GM21447 (cell line): ENCODE results near the gene PGBD5.

ENCODE experiments used
- ATAC-seq: cut with Tn5 transposase; IDR thresholded peaks from one replicate; pipeline ENCODE4 v1.9.1; 2021; ENCODE audit not compliant: unreplicated experiment

The PGBD5 gene

DNA sequence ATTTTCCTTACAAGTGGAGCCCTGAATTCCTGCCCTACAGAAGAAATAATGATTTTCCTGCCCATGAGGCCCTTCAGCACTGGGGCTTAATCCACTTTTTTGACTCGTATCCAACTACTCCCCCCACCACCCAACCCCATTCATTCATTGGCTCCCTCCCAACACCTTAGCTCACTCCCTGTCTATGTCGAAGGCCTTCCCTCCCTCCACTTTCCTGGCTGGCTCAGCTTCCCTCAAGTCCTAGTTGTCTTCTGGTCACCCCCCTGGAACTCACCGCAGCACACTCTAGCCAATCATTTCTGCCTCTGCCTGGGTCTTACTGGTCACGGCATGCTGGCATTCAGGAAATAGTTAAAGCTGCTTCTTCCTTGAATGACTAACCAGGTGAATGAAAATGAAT, 118.9 kb downstream of the PGBD5 start:
- no peak for ATAC-seq

DNA sequence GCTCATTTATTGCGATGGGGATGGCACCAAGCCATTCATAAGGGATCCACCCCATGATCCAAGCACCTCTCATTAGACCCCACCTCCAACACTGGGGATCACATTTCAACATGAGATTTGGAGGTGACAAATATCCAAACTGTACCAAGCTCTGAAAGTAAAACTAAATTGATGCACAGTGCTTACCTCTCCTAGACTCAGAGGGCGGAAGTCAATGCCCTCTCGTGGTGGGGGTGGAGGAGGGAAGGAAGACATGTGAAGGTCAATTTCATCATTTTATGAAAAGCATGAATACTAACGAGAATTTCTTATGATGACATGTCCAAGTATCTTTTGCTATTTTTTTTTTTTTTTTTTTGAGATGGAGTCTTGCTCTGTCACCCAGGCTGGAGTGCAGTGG, 120.0 kb downstream of the PGBD5 start:
- ATAC-seq = no peak

DNA sequence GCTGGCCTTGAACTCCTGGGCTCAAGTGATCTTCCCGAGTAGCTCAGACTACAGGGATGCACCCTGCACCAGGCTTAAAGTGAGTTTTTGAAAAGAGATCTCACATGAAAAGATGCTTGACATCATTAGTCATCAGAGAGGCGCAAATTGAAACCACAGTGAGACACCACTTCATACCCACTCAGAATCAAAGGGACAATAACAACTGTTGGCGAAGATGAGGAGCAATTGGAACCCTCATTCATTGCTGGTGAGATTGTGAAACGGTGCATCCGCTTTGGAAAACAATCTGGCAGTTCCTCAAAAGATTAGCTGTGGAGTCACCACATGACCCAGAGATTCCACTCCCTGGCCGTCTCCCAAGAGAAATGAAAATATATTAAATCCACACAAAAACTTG, 122.3 kb downstream of the PGBD5 start:
- ATAC-seq = no peak

DNA sequence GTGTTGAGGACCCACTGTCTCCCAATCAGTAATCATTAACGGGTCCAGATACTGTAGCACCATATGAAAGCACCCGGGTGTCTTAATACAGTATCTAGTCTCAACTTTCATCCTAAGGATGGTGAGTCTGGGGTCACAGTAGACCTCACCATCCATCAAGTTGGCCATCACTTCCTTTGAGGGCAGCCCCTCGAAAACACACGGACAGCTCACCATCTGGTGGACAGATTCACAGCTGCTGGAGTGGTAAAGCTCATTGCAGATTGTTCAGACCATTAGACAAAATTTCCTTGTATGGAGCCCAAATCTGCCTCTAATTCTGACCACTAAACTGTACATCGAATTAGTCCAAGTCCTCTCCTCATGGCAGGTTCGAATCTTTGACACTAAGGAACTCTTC, 123.1 kb downstream of the PGBD5 start:
- no peak for ATAC-seq

DNA sequence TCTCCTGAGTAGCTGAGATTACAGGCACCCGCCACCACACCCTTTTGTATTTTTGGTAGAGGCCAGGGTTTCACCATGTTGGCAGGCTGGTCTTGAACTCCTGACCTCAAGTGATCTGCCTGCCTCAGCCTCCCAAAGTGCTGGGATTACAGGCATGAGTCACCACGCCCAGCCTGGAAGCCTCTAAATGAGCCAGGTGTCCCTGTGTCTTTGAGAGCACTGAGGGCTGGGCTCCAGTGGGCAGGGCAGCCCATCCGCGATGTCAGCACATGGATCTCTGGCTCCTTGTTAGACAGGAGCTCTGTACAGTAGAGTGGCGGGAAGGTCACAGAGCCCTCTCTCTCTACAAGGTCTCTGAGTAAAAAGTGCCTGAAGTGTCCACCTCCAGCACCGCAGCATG, 124.3 kb downstream of the PGBD5 start:
- no peak for ATAC-seq

DNA sequence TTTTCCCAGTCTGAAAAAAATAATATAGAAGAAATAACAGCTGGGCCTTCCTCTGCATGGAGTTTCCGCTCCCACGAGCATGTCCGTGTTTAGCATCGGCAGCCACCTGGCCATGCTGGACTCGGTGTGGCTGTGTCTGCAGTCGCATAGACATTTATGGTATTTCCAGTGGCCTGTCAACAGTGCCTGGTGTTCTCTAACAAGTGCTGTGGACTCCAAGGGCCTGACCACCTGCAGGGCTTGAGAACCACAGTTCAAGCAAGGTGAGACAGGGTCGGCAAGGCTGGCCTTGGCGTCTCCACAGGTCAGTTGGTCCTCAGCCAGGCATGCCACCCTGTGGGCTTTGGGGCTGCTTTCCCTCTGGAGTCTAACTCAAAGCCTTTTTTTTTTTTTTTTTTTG, 124.8 kb downstream of the PGBD5 start:
- no peak for ATAC-seq

DNA sequence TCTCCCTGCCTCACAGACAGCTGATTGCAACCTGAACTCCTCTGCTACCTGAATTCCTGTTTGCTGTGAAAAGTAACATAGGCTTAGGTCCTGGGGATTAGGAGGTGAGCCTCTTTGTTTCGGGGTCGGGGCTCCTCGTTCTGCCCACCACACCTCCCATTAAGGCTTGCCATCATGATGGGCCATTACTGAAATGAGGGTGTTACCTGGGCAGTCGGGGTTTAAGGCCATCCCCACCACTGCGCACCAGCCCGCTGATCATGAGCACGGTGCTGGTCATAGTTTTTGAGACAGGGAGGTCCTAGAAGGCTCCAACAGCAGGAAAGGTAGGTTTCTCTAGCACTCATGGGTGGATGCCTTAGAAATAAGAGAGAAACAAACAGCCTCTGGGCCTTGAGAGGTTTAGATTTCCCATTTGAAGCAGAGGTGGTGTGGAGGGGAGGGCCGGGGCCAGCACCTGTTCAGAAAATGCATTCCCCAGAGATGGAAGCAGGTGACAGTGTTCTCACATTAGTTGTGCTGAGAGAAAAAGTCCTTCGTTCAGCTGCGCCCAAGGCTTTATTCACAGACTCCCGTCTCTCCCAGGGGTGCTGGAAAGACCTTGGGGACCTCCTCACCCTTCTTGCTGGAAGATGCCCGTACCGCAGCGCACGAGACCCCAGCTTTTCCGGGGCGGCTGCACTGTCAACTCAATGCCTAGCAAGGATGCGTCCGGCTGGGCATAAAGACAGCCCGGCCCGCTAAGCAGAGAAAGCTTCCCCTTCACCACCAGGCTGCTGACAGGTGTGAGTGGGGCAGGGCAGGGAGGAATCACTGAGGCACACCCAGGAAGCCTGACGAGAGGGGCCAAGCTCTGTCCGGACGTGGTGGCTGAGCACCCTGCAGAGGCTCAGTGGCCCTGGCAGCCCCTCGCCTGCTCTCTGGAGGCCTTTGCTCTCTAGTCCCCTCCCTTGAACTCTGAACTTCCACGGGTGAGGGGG, 125.5 kb downstream of the PGBD5 start:
- ATAC-seq = no peak

DNA sequence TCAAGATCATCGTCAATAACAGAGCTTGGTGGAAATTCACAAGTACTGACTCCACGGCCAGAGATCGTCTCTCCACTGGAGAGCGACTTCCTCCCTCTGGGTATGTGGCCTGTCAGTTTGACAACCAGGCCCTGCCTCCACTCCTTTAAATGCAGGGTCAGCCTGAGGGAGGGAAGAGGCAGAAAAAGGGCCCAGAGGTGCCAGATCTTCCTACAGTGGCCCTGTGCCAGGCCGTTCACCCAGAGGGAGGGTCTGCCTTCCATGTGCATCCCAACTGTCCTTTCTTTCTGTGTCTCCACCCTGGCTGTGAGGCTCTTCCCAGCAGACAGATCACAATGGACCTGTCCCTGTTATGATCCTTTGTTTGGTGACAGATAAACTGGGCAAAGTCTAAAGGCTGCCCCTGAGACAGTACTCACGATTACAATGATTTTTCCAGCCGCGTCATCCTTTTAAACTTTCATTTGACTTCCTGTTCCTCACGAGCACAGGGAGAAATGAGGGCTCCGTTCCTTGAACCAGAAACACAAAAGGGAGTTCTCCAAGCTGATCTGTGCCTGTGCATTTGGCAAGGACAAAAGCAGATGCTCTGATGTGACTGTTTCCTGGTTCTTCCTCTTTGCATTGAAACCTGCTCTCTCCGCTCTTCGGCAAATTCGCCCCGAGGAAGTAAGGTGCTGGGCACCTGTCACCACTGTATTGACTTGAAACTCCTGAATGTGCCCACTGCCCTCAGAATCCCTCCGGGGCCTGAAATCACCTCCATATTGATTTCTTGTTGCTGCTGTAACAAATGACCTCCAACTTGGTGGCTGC, 126.7 kb downstream of the PGBD5 start:
- ATAC-seq = no peak

DNA sequence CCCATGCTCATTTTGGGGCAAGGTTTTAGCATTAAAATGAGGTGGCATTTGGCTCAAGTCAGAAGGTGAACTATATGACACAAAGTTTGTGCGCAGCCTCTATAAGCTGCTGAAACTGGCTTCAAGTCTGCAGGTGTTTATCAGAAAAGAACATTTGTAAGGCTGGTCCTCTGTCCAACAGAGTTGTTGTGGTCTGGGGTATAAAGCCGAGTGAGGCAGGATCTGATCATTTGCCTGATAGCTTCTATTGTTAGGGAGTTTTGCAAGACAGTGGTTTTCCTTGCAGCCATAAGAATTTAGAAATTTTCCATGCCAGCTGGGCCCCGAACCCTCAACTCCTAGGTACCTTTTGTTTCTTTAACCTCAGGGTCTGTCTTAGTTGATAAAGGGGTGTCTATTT, 130.8 kb downstream of the PGBD5 start:
- no peak for ATAC-seq

DNA sequence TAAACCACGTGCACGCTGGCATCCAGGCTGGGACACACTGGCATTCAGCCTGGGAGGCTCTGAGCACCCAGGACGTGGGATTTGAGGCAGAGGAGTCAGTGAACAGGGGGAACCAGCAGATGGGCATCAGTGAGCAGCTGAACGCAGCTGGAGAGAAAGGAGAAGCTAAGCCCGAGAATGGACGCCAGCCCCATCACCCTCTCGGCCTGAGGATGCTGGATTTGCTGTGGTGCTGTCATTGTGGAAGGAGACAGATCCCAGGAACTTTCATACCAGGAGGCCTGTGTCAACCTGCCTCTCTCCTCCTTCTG, 132.8 kb downstream of the PGBD5 start:
- no peak for ATAC-seq

DNA sequence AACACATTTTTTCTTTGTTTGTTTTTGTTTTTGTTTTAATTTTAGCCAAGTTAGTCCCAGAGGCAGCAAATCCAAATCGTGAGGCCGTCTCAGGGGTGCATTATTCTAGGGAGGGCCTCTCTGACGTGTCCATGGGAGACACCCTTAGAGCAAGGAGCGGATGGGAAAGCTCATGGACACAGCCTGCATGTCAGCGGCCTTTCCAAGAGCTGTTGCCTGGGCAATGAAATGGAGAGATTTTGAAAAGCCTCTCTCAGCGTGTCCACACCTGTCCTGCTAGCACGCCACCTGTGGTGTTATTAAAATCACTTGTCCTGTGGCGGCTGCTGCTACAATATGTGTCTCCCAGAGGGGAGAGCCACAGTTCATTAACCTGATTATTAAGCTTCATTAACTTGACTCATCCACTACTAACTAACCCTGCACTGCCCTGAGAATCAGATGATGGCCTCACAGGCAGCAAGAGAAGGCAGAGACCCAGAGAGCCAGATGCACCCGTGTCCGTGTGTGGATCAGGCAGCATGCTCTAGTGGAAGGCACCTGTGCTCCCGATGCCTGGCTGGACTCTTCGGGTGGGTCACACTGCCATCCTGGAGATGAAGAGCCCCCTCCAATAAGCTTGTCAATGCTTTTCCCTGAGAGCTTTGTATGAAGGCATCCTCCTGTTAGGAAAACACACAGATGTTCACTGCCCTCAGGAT, 133.3 kb downstream of the PGBD5 start:
- ATAC-seq = no peak

DNA sequence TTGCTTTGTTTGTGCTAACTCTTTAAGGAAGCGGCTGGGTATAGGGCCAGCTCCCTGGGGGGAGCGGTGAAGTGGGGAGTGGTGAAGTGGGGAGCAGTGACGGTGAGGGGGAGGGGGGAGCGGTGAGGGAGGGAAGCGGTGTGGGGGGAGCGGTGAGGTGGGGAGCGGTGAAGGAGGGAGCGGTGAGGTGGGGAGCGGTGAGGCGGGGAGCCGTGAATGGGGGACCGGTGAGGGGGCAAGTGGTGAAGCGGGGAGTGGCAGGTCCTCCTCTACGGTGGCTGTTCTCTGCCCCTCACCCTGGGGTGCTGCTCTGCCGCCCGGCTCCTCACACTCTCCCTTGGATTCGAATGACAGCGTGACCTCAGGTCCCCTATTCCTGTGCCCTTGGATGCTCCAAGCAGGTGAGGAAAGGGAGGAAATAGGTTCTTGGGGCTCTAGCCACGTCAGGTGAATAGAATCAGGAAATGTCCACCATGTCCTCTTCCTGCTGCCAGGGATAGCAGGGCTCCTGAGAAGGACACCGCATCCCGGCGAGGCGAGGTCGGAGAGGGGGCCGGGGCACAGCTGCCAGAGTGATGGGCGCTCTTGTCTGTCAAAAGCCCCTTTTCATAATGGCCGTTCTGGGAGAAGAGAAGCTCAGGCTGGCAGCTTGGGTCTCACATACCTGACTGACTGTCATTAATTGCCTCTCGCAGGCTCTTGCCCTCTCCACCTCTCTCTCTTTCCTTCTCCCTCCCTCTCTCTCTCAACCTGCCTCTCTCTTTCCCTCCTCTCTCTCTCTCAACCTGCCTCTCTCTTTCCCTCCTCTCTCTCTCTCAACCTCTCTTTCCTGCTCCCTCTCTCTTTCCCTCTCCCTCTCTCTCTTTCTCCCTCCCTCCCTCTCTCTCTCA, 134.2 kb downstream of the PGBD5 start:
- ATAC-seq = no peak

DNA sequence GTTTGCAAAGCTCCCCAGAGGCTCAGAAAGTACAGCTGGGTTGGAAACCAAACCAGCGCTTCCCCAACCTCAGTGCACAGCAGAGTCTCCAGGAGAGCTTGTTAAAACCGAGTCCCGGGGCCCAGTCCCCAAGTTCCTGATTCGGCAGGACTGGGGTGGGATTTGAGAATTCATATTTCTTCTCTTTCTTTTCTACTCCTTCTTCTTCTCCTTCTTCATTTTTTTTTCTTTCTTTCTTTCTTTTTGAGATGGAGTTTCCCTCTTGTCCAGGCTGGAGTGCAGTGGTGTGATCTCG, 136.8 kb downstream of the PGBD5 start:
- no peak for ATAC-seq

DNA sequence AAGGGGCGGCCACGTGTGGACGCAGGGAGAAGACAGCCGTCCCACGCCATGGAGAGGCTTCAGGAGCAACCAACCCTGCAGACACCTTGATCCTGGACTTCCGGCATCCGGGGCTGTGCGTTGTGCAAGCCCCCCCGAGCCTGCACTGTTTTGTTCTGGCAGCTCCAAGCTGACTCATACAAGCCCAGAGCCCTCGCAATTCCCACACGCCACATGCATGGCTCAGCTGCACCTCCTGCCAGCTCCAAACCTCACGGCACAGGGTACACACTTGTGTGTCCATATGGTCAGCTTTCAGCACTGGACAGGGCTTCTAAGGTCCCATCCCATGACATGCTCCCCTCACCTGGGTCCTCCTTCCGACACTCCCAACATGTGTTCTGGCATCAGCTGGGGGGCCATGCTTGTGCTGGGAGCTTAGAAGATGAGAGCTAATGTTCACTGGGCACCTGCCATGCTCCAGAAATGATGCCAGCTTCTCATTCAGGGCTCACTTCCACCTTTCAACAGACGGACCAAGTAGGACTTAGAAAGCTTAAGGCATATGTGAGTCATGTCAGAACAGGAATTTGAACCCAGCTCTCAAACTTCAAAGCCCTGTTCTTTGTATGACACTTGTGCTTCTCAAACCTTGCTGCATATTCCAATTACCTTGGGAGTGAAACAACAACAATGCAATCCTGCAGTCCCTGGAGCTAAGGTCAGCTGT, 137.3 kb downstream of the PGBD5 start:
- ATAC-seq = no peak

DNA sequence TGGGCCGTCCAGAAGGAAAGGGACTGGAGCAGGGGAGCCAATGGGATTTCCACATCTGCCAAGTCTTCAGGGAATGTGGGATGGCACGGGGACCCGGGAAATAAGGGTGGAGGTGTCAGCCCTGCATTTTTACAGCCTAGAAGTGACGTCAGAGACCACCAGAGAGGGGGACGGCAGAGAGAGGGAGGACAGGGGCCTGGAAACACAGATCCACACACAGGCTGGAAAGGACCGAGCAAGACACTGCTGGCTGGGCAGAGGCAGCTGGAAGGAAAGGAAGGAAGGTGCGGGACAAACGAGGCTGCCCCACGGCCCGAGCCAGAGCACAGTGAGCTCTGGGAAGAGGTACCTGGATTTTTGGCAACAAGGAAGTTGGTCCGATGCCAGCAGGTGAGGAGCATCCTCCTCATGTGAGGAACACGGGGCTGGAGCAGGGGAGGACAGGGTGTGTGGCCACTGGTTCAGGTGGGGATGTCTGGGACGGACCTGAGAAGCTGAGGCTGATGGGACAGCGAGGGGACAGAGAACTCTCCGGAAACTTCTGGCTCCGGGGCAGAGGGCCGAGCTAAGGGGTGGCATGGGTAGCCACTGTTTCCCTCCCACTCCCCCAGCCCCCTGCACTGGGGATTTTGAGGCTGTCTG, 138.3 kb downstream of the PGBD5 start:
- no peak for ATAC-seq

DNA sequence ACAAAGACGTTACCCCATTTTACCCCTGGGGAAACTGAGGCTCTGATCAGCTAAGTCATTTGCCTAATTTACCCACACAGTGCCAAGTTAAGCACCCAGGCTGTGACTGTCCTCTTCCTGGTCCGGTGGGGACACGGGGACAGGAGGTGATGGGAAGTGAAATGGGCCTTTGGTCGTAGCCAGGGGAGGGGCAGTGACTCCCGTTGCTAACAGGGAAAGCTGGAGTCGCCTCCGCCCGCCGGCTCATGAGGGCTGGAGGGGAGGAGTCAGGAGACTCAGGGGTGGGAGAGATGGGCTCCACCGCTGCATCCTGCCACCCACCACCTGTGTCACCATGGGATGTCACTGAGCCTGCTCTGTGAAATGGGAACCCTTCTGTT, 139.3 kb downstream of the PGBD5 start:
- no peak for ATAC-seq

DNA sequence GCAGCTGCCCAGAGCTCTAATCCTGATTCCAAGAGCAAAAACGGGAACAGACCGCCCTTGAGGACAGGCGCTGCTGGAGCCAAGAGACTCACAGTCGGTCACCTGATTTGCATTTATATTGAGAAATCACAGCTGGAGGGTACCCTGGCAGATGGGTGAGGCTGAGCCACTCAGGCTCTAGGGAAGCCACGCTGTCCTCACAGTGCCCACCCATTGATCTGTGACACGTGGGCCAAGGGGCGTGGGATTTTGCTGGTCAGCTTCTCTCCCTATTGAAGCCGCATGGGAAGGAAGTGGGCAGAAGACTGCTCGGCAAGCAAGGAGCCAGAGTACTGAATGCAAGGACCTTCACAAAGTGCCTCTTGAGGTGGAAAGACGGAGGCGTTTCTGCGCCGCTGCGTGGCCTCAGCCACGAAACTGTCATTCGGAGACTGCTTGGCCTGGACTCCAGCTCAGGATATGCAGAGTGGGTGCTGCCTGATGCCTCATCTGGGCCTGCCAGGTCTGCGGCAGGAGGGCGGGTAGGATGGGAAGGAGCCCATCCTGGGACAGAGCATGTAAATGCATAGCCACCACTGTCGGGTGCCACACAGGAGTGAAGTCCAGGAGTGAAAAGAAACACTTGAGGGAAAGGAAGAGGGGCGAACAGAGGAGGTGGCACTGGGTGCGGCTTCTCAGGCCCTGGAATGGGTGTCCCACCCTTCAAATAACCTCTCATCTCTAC, 139.8 kb downstream of the PGBD5 start:
- no peak for ATAC-seq

DNA sequence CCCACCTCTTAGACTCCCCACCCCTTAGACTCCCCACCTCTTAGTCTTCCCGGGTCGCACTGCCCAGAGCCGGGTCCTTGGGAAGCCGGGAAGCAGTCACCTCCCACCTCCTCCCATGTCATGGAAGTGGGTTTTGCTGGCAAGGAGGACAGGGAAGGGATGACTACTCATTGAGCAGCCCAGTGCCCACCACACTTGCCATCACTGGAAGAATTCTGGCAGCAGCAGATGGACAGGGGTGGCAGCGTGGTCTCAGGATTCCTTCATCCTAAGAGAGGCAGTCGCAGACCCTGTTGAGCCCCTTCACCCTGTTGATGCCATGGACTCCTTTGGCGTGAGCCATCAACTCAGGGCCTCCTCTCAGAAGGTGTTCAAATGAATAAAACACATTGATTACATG, 140.8 kb downstream of the PGBD5 start:
- no peak for ATAC-seq

DNA sequence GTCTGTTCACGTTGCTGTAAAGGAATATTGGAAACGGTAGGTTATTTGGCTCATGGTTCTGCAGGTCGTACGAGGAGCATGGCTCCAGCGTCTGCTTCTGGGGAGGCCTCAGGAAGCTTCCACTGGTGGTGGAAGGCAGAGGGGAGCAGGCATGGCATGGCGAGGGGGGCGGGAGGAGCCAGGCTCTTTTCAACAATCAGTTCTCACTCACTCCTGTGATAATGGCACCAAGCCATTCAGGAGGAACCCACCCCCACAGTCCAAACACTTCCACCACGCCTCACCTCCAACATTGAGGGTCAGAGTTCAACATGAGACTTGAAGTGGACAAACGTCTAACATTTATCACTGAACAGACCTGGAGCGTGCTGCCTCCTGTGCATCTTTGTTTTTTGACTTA, 141.2 kb downstream of the PGBD5 start:
- ATAC-seq = no peak
